ENCODE measurements around the gene AOAH.
A peak's percentile ranks its signal among the peaks of the same experiment; 100 is the strongest.

The AOAH gene

DNA sequence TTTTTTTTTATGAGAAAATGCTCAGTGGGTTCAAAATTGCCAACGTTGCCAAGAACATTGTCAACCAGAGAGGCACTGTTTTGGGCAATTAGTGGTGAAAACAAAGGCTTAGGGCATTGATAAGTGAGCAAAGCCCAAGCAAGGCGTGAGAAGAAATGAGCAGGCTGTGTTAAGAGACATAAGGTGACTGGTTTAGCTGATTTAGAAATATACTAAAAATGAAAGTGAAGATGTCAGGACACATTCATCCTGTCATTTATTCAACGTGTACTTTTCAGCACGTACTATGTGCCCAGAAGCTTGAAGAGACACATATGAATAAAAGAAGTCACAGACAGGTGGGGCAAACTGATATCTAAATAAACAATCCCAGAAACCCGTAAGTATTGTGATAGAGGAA lies 31.8 kb downstream of the AOAH start:
- no peak for DNase-seq (ENCODE audit: low read depth in 3 of 3)

DNA sequence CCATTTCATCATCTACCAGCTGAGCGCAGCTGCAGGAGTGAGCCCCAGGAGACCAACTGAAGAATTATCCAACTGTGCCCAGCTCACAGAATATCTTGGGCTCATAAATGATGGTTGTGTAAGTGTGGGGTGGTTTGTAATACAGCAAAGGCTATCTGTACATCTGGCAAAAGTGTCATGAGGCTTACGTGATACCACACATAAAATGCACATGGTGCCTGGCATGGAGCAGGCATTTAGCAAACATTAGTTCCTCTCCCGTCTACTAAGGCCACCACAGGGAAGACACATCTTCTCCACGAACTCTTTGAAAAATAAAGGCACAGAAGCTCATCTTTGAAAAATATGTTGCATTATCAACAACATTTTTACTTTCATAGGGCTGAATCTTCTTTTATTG lies 32.3 kb downstream of the AOAH start:
- DNase-seq (ENCODE audit: low read depth in 3 of 3) = no peak

GRCh38 chr7:36690514-36691187 lies 33.6 kb downstream of the AOAH start:
- no peak for DNase-seq (ENCODE audit: low read depth in 3 of 3)

GRCh38 chr7:36690041-36690440 lies 34.3 kb downstream of the AOAH start:
- DNase-seq (ENCODE audit: low read depth in 3 of 3) = no peak

- DNase-seq (ENCODE audit: low read depth in 3 of 3) = peak in 2 of 3 experiments; percentile 27 to 48
Observed at GRCh38 chr7:36686499-36686898, 37.8 kb downstream of the AOAH start.

DNA sequence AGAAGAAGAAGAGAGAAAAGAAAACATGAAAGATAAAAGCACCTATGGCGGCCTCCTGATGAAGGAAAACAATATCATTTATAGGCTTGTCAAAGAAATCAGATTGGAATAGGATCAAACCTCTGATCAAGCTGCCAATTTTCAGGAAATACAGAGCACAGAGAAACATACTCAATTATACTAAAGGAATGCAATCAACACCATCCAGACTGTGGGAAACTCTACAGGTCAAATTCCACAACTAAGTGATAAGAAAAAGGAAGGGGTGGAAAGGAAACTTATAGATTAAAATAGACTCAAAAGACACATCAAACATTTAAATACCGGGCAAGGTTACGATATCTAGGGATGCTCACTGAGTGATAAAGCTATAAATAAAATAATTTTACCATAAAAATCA lies 39.3 kb downstream of the AOAH start:
- no peak for DNase-seq (ENCODE audit: low read depth in 3 of 3)

DNA sequence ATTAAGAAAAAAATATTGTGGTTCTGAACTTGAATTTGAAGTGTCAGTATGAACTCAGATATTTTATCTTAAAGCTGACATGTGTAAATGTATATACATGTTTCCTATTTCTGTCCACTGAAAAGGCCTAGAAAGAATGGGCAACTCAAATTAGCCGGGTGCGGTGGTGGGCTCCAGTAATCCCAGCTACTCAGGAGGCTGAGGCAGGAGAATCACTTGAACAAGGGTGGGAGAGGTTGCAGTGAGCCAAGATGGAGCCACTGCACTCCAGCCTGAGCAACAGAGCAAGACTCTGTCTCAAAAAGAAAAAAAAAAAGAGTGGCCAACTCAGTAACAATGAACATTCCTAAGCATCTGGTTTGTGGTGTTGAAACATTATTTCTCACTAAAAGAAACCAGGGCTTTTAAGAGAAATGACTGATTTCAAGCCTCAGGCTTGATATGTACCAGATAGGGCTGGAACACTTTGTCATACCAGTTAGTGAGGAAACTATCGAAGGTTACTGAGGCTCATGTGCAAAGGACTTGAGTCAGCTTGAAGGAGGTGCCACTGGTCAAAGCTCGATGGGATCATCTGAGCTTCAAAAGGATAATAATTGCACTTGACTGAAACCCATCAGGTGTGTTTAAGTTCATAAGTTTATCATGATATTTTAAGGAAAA lies 40.5 kb downstream of the AOAH start:
- DNase-seq (ENCODE audit: low read depth in 3 of 3) = no peak

DNA sequence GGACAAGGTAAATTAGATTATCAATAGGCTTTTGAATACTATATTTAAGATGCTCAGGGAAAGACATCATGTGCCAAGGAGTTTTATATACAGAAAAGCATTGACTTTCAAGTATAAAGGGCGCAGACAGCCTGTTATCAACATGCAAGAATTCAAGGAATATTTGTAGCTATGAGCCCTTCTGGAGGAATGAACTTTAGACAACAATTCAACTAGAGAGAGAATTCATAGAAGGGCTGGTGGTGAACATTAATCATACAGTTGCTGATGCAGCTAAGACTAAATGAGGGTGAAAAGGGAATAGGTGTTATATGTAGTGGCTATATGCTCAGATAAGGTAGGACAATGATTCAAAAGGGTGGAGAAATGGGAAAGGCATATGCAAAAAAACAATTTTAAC lies 41.2 kb downstream of the AOAH start:
- no peak for DNase-seq (ENCODE audit: low read depth in 3 of 3)

DNA sequence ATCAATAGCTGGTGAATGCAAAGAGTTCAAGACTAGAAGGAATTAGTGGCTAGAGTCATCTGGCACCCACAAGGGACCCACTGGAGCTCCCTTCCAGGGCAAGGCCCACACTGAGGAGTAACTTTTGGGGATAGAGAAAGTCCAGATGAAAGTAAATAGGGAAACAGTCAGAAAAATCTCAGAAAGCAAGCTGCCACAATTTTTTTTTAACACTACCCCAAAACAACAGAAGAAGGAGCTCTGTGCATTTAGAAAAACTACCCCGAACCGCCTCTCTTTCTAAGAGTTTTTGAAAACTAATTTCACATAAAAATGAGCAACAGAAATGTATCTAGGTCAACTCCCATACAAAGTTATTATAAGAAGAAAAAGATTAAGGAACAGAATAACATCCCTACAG lies 42.2 kb downstream of the AOAH start:
- no peak for DNase-seq (ENCODE audit: low read depth in 3 of 3)

DNA sequence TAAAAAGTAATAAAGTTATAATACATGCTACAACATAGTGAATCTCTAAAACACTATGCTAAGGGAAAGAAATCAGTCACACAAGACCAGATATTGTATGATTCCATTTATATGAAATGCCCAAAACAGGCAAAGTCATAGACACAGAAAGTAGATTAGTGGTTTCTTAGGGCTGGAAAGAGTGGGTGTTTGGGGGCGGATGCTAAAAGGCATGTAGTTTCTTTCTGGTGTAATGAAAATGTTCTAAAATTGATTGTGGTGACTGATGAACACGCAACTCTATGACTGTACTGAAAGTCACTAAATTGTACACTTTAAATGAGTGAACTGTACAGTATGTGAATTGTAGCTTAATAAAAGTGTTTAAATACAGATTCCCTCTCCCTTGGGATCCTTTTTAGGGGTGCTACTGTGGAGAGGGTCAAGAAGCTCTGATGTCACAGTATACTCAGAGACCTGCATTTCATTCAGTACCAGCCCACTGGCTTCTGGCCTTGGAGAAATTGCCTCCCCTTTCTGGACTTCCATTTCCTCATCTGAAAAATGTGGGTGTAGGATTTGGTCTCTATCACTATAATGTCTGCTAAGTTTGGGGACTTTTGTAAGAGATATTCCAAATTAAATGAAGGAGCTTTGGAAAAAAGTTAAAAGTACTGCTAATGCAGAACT lies 46.4 kb downstream of the AOAH start:
- DNase-seq (ENCODE audit: low read depth in 3 of 3) = peak; percentile 52 to 70 (median 62)

GRCh38 chr7:36673703-36674102 lies 50.6 kb downstream of the AOAH start:
- DNase-seq (ENCODE audit: low read depth in 3 of 3) = no peak

- DNase-seq (ENCODE audit: low read depth in 3 of 3) = no peak
Observed at GRCh38 chr7:36671432-36671829, 52.9 kb downstream of the AOAH start.

DNA sequence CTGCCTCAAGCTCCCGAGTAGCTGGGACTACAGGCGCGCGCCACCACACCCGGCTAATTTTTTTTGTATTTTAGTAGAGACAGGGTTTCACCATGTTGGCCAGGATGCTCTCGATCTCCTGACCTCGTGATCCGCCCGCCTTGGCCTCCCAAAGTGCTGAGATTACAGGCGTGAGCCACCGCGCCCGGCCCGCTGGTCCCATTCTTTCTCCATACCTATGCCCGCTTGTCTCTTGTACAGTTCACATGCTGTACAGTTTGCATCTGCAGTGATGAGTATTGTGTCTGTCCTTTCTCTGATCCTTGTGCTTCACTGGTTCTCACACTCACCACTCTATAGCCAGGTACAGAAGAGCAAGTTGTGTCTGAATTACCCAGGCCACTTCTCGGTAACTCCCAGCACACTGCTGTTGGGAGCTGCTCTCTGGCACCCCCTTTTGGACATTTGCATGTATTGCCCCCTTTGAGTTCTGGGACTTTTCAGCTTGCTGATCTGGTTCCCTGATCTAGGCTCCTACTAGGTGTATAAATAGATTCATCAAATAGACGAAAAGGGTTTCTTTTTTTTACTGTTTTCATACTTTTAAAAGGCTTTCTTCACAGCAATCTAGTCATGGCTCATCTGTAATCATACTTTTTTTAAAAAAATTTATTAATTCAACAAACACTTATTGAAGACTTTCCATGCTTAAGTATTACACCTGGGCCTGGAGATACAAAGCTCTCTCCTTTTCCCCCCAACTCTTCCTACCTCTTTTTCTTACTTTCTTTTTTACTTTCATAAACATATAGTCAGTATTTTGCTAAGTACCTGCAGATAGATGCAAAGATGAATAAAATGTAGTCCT lies 53.5 kb downstream of the AOAH start:
- DNase-seq (ENCODE audit: low read depth in 3 of 3) = peak; percentile 47 to 60 (median 52)

DNA sequence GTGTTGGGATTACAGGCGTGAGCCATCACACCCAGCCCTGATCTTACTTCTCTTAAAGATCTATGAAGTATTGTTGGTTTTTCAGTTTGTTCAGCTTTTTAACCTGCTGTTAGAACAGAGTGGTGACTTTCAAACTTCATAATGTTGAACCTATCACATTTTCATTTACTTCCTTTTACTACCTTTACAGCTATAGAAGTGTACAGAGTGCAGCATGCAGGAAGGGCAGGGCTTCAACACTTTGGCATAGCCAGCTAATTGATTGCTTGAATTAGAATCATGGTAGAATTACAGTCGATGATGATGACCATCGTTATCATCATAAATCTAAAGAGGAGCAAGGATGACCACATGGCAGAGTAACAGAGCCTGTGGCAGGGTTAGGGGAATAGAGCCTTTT lies 55.5 kb downstream of the AOAH start:
- DNase-seq (ENCODE audit: low read depth in 3 of 3) = no peak

DNA sequence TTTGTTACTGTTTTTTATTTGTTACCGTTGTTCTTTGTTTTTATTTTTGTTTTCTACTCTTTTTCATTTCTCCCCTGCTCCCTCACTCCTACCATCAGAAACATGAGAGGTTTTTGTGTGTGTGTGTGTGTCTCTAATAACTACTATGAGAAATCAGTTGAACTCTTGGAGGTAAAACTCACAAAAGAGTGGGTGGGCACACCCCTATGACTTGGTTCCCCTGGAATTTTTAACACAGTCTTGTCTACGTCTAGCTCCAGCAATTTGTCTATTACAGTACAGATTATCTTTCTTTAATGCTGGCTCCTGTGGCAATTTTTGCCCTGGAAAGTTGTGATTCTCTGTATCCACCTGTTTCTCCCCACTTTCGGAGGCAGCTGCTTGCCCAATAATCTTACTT lies 56.2 kb downstream of the AOAH start:
- no peak for DNase-seq (ENCODE audit: low read depth in 3 of 3)

- no peak for DNase-seq (ENCODE audit: low read depth in 3 of 3)
Observed at GRCh38 chr7:36667007-36667745, 57.1 kb downstream of the AOAH start.

GRCh38 chr7:36663481-36663880 lies 60.8 kb downstream of the AOAH start:
- no peak for DNase-seq (ENCODE audit: low read depth in 3 of 3)

DNA sequence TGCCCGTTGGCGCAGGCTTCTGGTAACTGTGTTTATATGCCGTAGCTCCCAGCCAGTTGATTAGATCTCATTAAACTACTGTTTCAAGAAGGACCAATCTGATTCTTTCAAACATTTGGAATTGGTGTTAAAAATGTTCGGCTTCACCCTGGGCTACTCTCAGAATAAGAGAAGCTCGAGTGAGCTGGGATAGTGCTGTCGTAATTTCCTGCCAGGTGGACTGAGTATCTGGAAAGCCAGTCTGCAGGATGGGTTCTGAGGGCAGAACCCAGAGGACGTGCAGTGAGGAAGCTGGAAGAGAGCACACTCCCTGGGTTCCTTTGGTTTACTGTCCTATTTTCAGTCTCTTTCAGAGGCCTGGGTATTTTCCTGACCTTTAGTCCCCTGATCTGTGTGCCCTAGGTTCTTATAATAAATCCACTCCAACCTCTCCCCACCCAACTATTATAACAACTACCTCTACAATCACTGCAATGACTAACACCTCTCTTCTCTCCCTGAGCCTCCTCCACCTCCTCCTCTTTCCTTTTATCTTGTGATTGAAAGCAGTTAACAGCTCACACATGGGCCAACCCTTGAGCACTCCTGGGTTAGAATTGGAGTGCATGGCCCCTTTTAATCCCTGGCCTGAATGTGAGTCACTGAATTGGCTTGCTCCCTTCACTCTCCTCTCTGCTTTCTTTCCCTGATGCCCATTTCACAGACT lies 63.0 kb downstream of the AOAH start:
- DNase-seq (ENCODE audit: low read depth in 3 of 3) = no peak

DNA sequence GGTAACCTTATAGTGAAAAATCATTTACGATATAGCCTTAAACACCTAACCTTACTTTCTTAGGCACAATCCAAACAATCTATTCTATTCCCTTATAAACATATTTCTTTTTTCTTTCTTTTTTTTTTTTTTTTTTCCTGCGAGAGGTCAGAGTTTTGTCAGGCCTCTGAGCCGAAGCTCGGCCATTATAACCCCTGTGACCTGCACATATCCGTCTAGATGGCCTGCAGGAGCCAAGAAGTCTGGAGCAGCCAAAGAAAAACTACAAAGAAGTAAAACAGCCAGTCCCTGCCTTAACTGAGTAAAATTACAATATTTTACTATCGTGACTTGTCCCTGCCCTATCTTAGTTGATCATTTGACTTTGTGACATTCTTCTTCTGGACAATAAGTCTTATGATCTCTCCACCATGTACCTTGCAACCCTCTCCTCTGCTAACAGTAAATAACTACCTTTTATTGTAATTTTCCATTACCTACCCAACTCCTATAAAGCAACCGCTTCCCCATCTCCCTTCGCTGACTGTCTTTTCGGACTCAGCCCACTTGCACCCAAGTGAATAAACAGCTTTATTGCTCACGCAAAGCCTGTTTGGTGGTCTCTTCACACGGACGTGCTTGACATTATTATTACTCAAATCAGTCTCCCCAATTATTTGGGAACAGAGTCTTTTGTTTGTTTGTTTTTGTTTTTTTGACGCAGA lies 64.5 kb downstream of the AOAH start:
- DNase-seq (ENCODE audit: low read depth in 3 of 3) = no peak

- DNase-seq (ENCODE audit: low read depth in 3 of 3) = no peak
Observed at GRCh38 chr7:36659172-36659516, 65.2 kb downstream of the AOAH start.

All from stimulated activated CD4-positive, alpha-beta T cell treated with anti-CD3 and anti-CD28 coated beads, TNF-alpha, amount 100 ng/mL, for 24 hours (primary cell).